Measurements from ENCODE around the gene DNAI2.
A peak's percentile ranks its signal among the peaks of the same experiment; 100 is the strongest.

Gene DNAI2

DNA sequence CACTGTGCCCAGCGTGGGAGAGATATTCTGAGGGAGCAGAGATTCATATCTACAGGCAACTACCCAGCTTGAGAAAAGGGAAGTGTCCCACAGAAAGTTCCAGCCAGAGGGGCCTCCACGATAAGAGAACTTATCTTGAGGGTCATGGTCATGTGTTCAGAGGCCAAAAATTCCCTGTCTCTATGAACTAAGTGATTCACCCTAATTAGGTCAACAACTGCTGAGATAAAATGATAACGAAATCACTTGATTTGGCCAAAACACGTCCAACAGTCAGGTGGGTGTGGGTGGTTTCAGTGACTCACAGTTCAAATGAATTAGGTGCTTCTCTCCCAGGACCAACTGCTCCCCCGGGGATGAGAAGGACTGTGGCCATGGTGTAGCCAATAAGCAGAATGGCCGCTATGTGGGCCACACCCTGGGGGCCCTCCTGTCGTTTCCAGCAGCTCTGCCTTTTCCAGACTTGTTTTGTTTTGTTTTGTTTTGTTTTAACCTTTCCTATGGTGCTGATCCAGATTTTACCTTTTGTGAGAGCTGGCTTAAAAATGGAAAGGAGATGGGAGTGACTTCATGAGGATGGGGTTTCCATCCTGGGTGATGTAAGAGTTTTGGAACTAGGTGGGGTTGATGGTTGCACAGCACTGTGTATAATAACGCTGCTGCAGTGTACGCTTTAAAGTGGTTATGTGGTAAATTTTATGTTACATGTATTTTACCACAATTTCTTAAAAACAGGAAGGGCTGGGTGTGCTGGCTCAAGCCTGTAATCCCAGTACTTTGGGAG is 8.7 kb downstream of the DNAI2 start (continued):
- TF ChIP-seq ZIC2 (tag by site-specific recombination; IDR thresholded peaks at IDR 0.05) (0 out of 2 replicates have a peak, but pooled peaks have one; percentile 15), MYNN (tag by site-specific recombination; IDR thresholded peaks at IDR 0.05; ENCODE audit: borderline replicate concordance) (no peak), ZNF837 (tag by site-specific recombination; IDR thresholded peaks at IDR 0.05) (no peak), GLIS1 (tag by site-specific recombination; IDR thresholded peaks at IDR 0.05) (peak; percentile 68), ZNF311 (tag by site-specific recombination; IDR thresholded peaks at IDR 0.05; ENCODE audit: borderline replicate concordance) (no peak), ZNF548 (tag by site-specific recombination; IDR thresholded peaks at IDR 0.05) (no peak), GLIS2 (tag by site-specific recombination; IDR thresholded peaks at IDR 0.05) (peak; percentile 53), ZNF184 (tag by site-specific recombination; IDR thresholded peaks at IDR 0.05) (no peak), ZNF677 (tag by site-specific recombination; IDR thresholded peaks at IDR 0.05) (no peak), SP3 (tag by site-specific recombination; IDR thresholded peaks at IDR 0.05) (peak; percentile 23; the same call in 1 of the 2 replicates), ZNF146 (tag by site-specific recombination; IDR thresholded peaks at IDR 0.05) (no peak), EGR2 (tag by site-specific recombination; IDR thresholded peaks at IDR 0.05; ENCODE audit: low read depth) (peak; percentile 25), ZNF629 (tag by site-specific recombination; IDR thresholded peaks at IDR 0.05) (peak; percentile 58), ZNF16 (tag by site-specific recombination; IDR thresholded peaks at IDR 0.05; ENCODE audit: low read depth) (no peak)
- TF ChIP-seq, protein P1, sequence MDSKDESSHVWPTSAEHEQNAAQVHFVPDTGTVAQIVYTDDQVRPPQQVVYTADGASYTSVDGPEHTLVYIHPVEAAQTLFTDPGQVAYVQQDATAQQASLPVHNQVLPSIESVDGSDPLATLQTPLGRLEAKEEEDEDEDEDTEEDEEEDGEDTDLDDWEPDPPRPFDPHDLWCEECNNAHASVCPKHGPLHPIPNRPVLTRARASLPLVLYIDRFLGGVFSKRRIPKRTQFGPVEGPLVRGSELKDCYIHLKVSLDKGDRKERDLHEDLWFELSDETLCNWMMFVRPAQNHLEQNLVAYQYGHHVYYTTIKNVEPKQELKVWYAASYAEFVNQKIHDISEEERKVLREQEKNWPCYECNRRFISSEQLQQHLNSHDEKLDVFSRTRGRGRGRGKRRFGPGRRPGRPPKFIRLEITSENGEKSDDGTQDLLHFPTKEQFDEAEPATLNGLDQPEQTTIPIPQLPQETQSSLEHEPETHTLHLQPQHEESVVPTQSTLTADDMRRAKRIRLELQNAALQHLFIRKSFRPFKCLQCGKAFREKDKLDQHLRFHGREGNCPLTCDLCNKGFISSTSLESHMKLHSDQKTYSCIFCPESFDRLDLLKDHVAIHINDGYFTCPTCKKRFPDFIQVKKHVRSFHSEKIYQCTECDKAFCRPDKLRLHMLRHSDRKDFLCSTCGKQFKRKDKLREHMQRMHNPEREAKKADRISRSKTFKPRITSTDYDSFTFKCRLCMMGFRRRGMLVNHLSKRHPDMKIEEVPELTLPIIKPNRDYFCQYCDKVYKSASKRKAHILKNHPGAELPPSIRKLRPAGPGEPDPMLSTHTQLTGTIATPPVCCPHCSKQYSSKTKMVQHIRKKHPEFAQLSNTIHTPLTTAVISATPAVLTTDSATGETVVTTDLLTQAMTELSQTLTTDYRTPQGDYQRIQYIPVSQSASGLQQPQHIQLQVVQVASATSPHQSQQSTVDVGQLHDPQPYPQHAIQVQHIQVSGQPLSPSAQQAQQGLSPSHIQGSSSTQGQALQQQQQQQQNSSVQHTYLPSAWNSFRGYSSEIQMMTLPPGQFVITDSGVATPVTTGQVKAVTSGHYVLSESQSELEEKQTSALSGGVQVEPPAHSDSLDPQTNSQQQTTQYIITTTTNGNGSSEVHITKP (tag by site-specific recombination; IDR thresholded peaks at IDR 0.05): 0 out of 2 replicates have a peak, but pooled peaks have one; percentile 21
- TF ChIP-seq, protein P2, sequence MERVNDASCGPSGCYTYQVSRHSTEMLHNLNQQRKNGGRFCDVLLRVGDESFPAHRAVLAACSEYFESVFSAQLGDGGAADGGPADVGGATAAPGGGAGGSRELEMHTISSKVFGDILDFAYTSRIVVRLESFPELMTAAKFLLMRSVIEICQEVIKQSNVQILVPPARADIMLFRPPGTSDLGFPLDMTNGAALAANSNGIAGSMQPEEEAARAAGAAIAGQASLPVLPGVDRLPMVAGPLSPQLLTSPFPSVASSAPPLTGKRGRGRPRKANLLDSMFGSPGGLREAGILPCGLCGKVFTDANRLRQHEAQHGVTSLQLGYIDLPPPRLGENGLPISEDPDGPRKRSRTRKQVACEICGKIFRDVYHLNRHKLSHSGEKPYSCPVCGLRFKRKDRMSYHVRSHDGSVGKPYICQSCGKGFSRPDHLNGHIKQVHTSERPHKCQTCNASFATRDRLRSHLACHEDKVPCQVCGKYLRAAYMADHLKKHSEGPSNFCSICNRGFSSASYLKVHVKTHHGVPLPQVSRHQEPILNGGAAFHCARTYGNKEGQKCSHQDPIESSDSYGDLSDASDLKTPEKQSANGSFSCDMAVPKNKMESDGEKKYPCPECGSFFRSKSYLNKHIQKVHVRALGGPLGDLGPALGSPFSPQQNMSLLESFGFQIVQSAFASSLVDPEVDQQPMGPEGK (tag by site-specific recombination; IDR thresholded peaks at IDR 0.05): 0 out of 2 replicates have a peak, but pooled peaks have one; percentile 31
- TF ChIP-seq, protein P3, sequence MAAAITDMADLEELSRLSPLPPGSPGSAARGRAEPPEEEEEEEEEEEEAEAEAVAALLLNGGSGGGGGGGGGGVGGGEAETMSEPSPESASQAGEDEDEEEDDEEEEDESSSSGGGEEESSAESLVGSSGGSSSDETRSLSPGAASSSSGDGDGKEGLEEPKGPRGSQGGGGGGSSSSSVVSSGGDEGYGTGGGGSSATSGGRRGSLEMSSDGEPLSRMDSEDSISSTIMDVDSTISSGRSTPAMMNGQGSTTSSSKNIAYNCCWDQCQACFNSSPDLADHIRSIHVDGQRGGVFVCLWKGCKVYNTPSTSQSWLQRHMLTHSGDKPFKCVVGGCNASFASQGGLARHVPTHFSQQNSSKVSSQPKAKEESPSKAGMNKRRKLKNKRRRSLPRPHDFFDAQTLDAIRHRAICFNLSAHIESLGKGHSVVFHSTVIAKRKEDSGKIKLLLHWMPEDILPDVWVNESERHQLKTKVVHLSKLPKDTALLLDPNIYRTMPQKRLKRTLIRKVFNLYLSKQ (tag by site-specific recombination; IDR thresholded peaks at IDR 0.05; ENCODE audit: borderline replicate concordance): no peak
- TF ChIP-seq, protein P4, sequence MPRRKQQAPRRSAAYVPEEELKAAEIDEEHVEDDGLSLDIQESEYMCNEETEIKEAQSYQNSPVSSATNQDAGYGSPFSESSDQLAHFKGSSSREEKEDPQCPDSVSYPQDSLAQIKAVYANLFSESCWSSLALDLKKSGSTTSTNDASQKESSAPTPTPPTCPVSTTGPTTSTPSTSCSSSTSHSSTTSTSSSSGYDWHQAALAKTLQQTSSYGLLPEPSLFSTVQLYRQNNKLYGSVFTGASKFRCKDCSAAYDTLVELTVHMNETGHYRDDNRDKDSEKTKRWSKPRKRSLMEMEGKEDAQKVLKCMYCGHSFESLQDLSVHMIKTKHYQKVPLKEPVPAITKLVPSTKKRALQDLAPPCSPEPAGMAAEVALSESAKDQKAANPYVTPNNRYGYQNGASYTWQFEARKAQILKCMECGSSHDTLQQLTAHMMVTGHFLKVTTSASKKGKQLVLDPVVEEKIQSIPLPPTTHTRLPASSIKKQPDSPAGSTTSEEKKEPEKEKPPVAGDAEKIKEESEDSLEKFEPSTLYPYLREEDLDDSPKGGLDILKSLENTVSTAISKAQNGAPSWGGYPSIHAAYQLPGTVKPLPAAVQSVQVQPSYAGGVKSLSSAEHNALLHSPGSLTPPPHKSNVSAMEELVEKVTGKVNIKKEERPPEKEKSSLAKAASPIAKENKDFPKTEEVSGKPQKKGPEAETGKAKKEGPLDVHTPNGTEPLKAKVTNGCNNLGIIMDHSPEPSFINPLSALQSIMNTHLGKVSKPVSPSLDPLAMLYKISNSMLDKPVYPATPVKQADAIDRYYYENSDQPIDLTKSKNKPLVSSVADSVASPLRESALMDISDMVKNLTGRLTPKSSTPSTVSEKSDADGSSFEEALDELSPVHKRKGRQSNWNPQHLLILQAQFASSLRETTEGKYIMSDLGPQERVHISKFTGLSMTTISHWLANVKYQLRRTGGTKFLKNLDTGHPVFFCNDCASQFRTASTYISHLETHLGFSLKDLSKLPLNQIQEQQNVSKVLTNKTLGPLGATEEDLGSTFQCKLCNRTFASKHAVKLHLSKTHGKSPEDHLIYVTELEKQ (tag by site-specific recombination; IDR thresholded peaks at IDR 0.05; ENCODE audit: borderline replicate concordance): no peak
- TF ChIP-seq, protein P5, sequence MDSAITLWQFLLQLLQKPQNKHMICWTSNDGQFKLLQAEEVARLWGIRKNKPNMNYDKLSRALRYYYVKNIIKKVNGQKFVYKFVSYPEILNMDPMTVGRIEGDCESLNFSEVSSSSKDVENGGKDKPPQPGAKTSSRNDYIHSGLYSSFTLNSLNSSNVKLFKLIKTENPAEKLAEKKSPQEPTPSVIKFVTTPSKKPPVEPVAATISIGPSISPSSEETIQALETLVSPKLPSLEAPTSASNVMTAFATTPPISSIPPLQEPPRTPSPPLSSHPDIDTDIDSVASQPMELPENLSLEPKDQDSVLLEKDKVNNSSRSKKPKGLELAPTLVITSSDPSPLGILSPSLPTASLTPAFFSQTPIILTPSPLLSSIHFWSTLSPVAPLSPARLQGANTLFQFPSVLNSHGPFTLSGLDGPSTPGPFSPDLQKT (IDR thresholded peaks at IDR 0.05; ENCODE audit: borderline replicate concordance, low read depth, low read length): no peak
